Measurements from ENCODE around the gene DDIT3. TPM values are rescaled to one million over a fixed set of nuclear protein-coding genes. Genes with fewer than 3 reads are reported as not detected.

The DDIT3 gene
- polyA plus RNA-seq, 1 donor from 2014 or later: 24.0 TPM

GRCh38 chr12:57551637-57552305 is 31.5 kb upstream of the DDIT3 start:
- Histone ChIP-seq H3K27ac (ENCODE audit: low read length) (peak overlapping the region; percentile 91), H3F3A (ENCODE audit: insufficient read depth, low read length, poor library complexity, severe bottlenecking) (peaks cover 7% of the 10 kb centered on the region), H3K4me2 (ENCODE audit: low read length) (peak overlapping the region; percentile 90), H3K4me3 (ENCODE audit: low read length) (peak overlapping the region; percentile 79), H3K27me3 (ENCODE audit: insufficient read depth, low read depth, low read length) (no peaks in the 10 kb centered on the region), H2AFZ (ENCODE audit: low read depth, low read length) (no peak overlapping the region), H3K79me2 (replicated peaks; ENCODE audit: insufficient read depth, low read length) (peaks cover 73% of the 10 kb centered on the region), H3K9me2 (ENCODE audit: insufficient read depth, low read length) (no peaks in the 10 kb centered on the region), H3K36me3 (ENCODE audit: insufficient read depth, low read length) (no peaks in the 10 kb centered on the region), H3K9ac (ENCODE audit: low read length) (peak overlapping the region; percentile 99), H3K9me3 (ENCODE audit: low read length) (no peaks in the 10 kb centered on the region), H4K20me1 (ENCODE audit: insufficient read depth) (peaks cover 5% of the 10 kb centered on the region)
- TF ChIP-seq EZH2 (IDR thresholded peaks at IDR 0.05; ENCODE audit: borderline replicate concordance, insufficient read depth, low read length, poor library complexity, severe bottlenecking) (no peak), CTCF (IDR thresholded peaks at IDR 0.05; ENCODE audit: poor library complexity, severe bottlenecking) (no peak), POLR2AphosphoS5 (IDR thresholded peaks at IDR 0.05) (no peak), TAF1 (IDR thresholded peaks at IDR 0.05; ENCODE audit: low read depth) (no peak), SMC3 (conservative IDR thresholded peaks at IDR 0.05; ENCODE audit: poor library complexity) (no peak), RAD21 (conservative IDR thresholded peaks at IDR 0.05) (no peak), MXI1 (conservative IDR thresholded peaks at IDR 0.05; ENCODE audit: poor library complexity, severe bottlenecking) (no peak), EP300 (conservative IDR thresholded peaks at IDR 0.05; ENCODE audit: poor library complexity, severe bottlenecking) (no peak)
- TF ChIP-seq, protein P1, sequence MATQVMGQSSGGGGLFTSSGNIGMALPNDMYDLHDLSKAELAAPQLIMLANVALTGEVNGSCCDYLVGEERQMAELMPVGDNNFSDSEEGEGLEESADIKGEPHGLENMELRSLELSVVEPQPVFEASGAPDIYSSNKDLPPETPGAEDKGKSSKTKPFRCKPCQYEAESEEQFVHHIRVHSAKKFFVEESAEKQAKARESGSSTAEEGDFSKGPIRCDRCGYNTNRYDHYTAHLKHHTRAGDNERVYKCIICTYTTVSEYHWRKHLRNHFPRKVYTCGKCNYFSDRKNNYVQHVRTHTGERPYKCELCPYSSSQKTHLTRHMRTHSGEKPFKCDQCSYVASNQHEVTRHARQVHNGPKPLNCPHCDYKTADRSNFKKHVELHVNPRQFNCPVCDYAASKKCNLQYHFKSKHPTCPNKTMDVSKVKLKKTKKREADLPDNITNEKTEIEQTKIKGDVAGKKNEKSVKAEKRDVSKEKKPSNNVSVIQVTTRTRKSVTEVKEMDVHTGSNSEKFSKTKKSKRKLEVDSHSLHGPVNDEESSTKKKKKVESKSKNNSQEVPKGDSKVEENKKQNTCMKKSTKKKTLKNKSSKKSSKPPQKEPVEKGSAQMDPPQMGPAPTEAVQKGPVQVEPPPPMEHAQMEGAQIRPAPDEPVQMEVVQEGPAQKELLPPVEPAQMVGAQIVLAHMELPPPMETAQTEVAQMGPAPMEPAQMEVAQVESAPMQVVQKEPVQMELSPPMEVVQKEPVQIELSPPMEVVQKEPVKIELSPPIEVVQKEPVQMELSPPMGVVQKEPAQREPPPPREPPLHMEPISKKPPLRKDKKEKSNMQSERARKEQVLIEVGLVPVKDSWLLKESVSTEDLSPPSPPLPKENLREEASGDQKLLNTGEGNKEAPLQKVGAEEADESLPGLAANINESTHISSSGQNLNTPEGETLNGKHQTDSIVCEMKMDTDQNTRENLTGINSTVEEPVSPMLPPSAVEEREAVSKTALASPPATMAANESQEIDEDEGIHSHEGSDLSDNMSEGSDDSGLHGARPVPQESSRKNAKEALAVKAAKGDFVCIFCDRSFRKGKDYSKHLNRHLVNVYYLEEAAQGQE (IDR thresholded peaks at IDR 0.05; ENCODE audit: borderline replicate concordance): no peak

- H3K27ac ChIP-seq (ENCODE audit: low read length): peak overlapping the region; percentile 91
- peak overlapping the region; percentile 90 for H3K4me2 ChIP-seq (ENCODE audit: low read length)
- no peaks in the 10 kb centered on the region for H3K27me3 ChIP-seq (ENCODE audit: insufficient read depth, low read depth, low read length)
- H3K9me3 ChIP-seq (ENCODE audit: low read length): no peaks in the 10 kb centered on the region
- H3K36me3 ChIP-seq (ENCODE audit: insufficient read depth, low read length): no peaks in the 10 kb centered on the region
- H3F3A ChIP-seq (ENCODE audit: insufficient read depth, low read length, poor library complexity, severe bottlenecking): peaks cover 7% of the 10 kb centered on the region
- peaks cover 5% of the 10 kb centered on the region for H4K20me1 ChIP-seq (ENCODE audit: insufficient read depth)
- peak overlapping the region; percentile 79 for H3K4me3 ChIP-seq (ENCODE audit: low read length)
- TF ChIP-seq, protein P1 (IDR thresholded peaks at IDR 0.05; ENCODE audit: borderline replicate concordance): no peak
- no peak for TF ChIP-seq SMC3 (conservative IDR thresholded peaks at IDR 0.05; ENCODE audit: poor library complexity)
- no peak for TF ChIP-seq POLR2AphosphoS5 (IDR thresholded peaks at IDR 0.05)
- TF ChIP-seq TAF1 (IDR thresholded peaks at IDR 0.05; ENCODE audit: low read depth): no peak
- TF ChIP-seq MXI1 (conservative IDR thresholded peaks at IDR 0.05; ENCODE audit: poor library complexity, severe bottlenecking): no peak
- no peak for TF ChIP-seq CTCF (IDR thresholded peaks at IDR 0.05; ENCODE audit: poor library complexity, severe bottlenecking)
- TF ChIP-seq RAD21 (conservative IDR thresholded peaks at IDR 0.05): no peak
- no peak for TF ChIP-seq EP300 (conservative IDR thresholded peaks at IDR 0.05; ENCODE audit: poor library complexity, severe bottlenecking)
- TF ChIP-seq EZH2 (IDR thresholded peaks at IDR 0.05; ENCODE audit: borderline replicate concordance, insufficient read depth, low read length, poor library complexity, severe bottlenecking): no peak
- H3K9ac ChIP-seq (ENCODE audit: low read length): peak overlapping the region; percentile 99
- H3K9me2 ChIP-seq (ENCODE audit: insufficient read depth, low read length): no peaks in the 10 kb centered on the region
- peaks cover 76% of the 10 kb centered on the region for H3K79me2 ChIP-seq (replicated peaks; ENCODE audit: insufficient read depth, low read length)
- H2AFZ ChIP-seq (ENCODE audit: low read depth, low read length): peak overlapping the region; percentile 53
Observed at GRCh38 chr12:57550641-57551549, 30.6 kb upstream of the DDIT3 start.
